Hypothalamus (tissue), 51 donors: Measurements from ENCODE around the gene TEX51.

ENCODE experiments used
- DNase-seq, 51 donors: peaks; one replicate each; lab custom pipeline; 2025; lab: John Stamatoyannopoulos, UW

The TEX51 gene

GRCh38 chr2:126946318-126947102, 47.8 kb downstream of the TEX51 start:
- no peak for DNase-seq

GRCh38 chr2:126947103-126947429, 48.4 kb downstream of the TEX51 start:
- DNase-seq = no peak

- no peak for DNase-seq
Measured at GRCh38 chr2:126949775-126950174, 51.1 kb downstream of the TEX51 start.

GRCh38 chr2:126950504-126950903, 51.8 kb downstream of the TEX51 start:
- no peak for DNase-seq
